ENCODE data around the gene MRPL41. TPM values are rescaled to one million over a fixed set of nuclear protein-coding genes. Genes with fewer than 3 reads are reported as not detected.

MRPL41 gene
- total and polyA plus RNA-seq, 2 donors from 2014 or later: 47.3 to 150 TPM

GRCh38 chr9:137598943-137599342, 47.3 kb downstream of the MRPL41 start:
- no peak for TF ChIP-seq CTCF (IDR thresholded peaks at IDR 0.05; ENCODE audit: borderline replicate concordance, extremely low read depth, insufficient read depth)

More at GRCh38 chr9:137598943-137599342, 47.3 kb downstream of the MRPL41 start:
- no peak overlapping the region for H3K9ac ChIP-seq (ENCODE audit: low read length in 3 of 3)
- no peaks in the 10 kb centered on the region for H3K9me3 ChIP-seq (ENCODE audit: control insufficient read depth in 2 of 3, insufficient read depth in 1 of 3, low read length in 3 of 3)
- H3K27me3 ChIP-seq (ENCODE audit: control insufficient read depth, insufficient read depth, low read length): no peaks in the 10 kb centered on the region
- intact Hi-C loops (cut with DNase I): no loop called here
- DNase-seq: no peak
- no peak overlapping the region for H3K4me3 ChIP-seq (ENCODE audit: low read length in 3 of 3)
- no peaks in the 10 kb centered on the region for H3K36me3 ChIP-seq (ENCODE audit: control insufficient read depth in 2 of 3, insufficient read depth in 3 of 3, low read length in 3 of 3)
- no peak overlapping the region for H3K27ac ChIP-seq (ENCODE audit: low read depth in 2 of 2, low read length in 2 of 2)
- FAIRE-seq: no peak
- no peaks in the 10 kb centered on the region for H3K4me1 ChIP-seq (ENCODE audit: control insufficient read depth in 2 of 3, insufficient read depth in 2 of 3, low read depth in 1 of 3, low read length in 3 of 3)

Other genes starting within 250 kb of the MRPL41 start
- 4.7 TPM for gene NRARP, start 249.6 kb upstream of the MRPL41 start, total RNA-seq
- gene NRARP, start 249.6 kb upstream of the MRPL41 start, polyA plus RNA-seq (ENCODE audit: insufficient read depth, low read depth, low replicate concordance): 1.7 TPM
- 44.5 TPM for gene EXD3, start 128.7 kb upstream of the MRPL41 start, total RNA-seq
- 18.9 TPM for gene EXD3, start 128.7 kb upstream of the MRPL41 start, polyA plus RNA-seq (ENCODE audit: insufficient read depth, low read depth, low replicate concordance)
- gene NOXA1, start 128.5 kb upstream of the MRPL41 start, total RNA-seq: 21.8 TPM
- 19.1 TPM for gene NOXA1, start 128.5 kb upstream of the MRPL41 start, polyA plus RNA-seq (ENCODE audit: insufficient read depth, low read depth, low replicate concordance)
- gene ENTPD8, start 110.5 kb upstream of the MRPL41 start, total RNA-seq: 5.2 TPM
- 5.0 TPM for gene ENTPD8, start 110.5 kb upstream of the MRPL41 start, polyA plus RNA-seq (ENCODE audit: insufficient read depth, low read depth, low replicate concordance)
- gene NSMF, start 92.5 kb upstream of the MRPL41 start, total RNA-seq: 49.5 TPM
- 32.7 TPM for gene NSMF, start 92.5 kb upstream of the MRPL41 start, polyA plus RNA-seq (ENCODE audit: insufficient read depth, low read depth, low replicate concordance)
- 9.6 TPM for gene PNPLA7, start 1.5 kb upstream of the MRPL41 start, total RNA-seq
- 2.1 TPM for gene PNPLA7, start 1.5 kb upstream of the MRPL41 start, polyA plus RNA-seq (ENCODE audit: insufficient read depth, low read depth, low replicate concordance)
- gene DPH7, start 27.0 kb downstream of the MRPL41 start, total RNA-seq: 31.4 TPM
- 23.2 TPM for gene DPH7, start 27.0 kb downstream of the MRPL41 start, polyA plus RNA-seq (ENCODE audit: insufficient read depth, low read depth, low replicate concordance)
- gene ZMYND19, start 38.6 kb downstream of the MRPL41 start, total RNA-seq: 19.1 TPM
- 13.5 TPM for gene ZMYND19, start 38.6 kb downstream of the MRPL41 start, polyA plus RNA-seq (ENCODE audit: insufficient read depth, low read depth, low replicate concordance)
- 88.9 TPM for gene ARRDC1, start 53.8 kb downstream of the MRPL41 start, total RNA-seq
- gene ARRDC1, start 53.8 kb downstream of the MRPL41 start, polyA plus RNA-seq (ENCODE audit: insufficient read depth, low read depth, low replicate concordance): 42.3 TPM
- gene EHMT1, start 67.1 kb downstream of the MRPL41 start, total RNA-seq: 92.9 TPM
- gene EHMT1, start 67.1 kb downstream of the MRPL41 start, polyA plus RNA-seq (ENCODE audit: insufficient read depth, low read depth, low replicate concordance): 15.8 TPM

Data from kidney (tissue), 14 donors.